HEK293 (cell line): Measurements from ENCODE around the gene NAPB.

Experiments used
- GLIS1 ChIP-seq: fragments of 450-650 bp; formaldehyde crosslinking; IDR thresholded peaks from 2 replicates; pipeline ENCODE4 v1.5.1; 2016; ENCODE audit warnings: missing biosample characterization, missing genetic modification characterization
- IKZF3 ChIP-seq: fragments of 450-650 bp; IDR thresholded peaks from 2 replicates; pipeline ENCODE4 v1.5.0; 2018; ENCODE audit warnings: missing biosample characterization, mild to moderate bottlenecking, missing genetic modification characterization, moderate library complexity
- OSR2 ChIP-seq: fragments of 450-650 bp; formaldehyde crosslinking; IDR thresholded peaks from 2 replicates; pipeline ENCODE4 v1.5.1; 2016; ENCODE audit warnings: missing biosample characterization, missing genetic modification characterization
- YY2 ChIP-seq: fragments of 450-650 bp; formaldehyde crosslinking; IDR thresholded peaks from 2 replicates; pipeline ENCODE4 v1.5.1; 2016; ENCODE audit warnings: missing biosample characterization, missing genetic modification characterization
- ZFP3 ChIP-seq: fragments of 450-650 bp; formaldehyde crosslinking; IDR thresholded peaks from 2 replicates; pipeline ENCODE4 v1.5.1; 2016; ENCODE audit warnings: low read depth, missing biosample characterization, missing genetic modification characterization
- ZNF138 ChIP-seq: fragments of 450-650 bp; formaldehyde crosslinking; IDR thresholded peaks from 2 replicates; pipeline ENCODE4 v1.5.1; 2016; ENCODE audit warnings: missing biosample characterization, missing genetic modification characterization, borderline replicate concordance
- ZNF155 ChIP-seq: fragments of 450-650 bp; formaldehyde crosslinking; IDR thresholded peaks from 2 replicates; pipeline ENCODE4 v1.5.1; 2016; ENCODE audit warnings: missing biosample characterization, missing genetic modification characterization
- ZNF302 ChIP-seq: fragments of 450-650 bp; formaldehyde crosslinking; IDR thresholded peaks from 2 replicates; pipeline ENCODE4 v1.5.1; 2016; ENCODE audit warnings: missing biosample characterization, missing genetic modification characterization, low read depth
- ZNF37A ChIP-seq: fragments of 450-650 bp; IDR thresholded peaks from 2 replicates; pipeline ENCODE4 v1.5.1; 2018; ENCODE audit warnings: missing biosample characterization, missing genetic modification characterization
- ZNF391 ChIP-seq: fragments of 450-650 bp; formaldehyde crosslinking; IDR thresholded peaks from 2 replicates; pipeline ENCODE4 v1.5.1; 2016; ENCODE audit warnings: low read depth, missing biosample characterization, missing genetic modification characterization, borderline replicate concordance
- ZNF416 ChIP-seq: fragments of 450-650 bp; formaldehyde crosslinking; IDR thresholded peaks from 2 replicates; pipeline ENCODE4 v1.5.1; 2016; ENCODE audit warnings: missing biosample characterization, missing genetic modification characterization
- ZNF514 ChIP-seq: fragments of 450-650 bp; formaldehyde crosslinking; IDR thresholded peaks from 2 replicates; pipeline ENCODE4 v1.5.1; 2016; ENCODE audit warnings: missing biosample characterization, missing genetic modification characterization
- ZNF529 ChIP-seq: fragments of 450-650 bp; formaldehyde crosslinking; IDR thresholded peaks from 2 replicates; pipeline ENCODE4 v1.5.1; 2017; ENCODE audit warnings: missing genetic modification characterization, missing biosample characterization; ENCODE audit not compliant: insufficient replicate concordance
- TF ChIP-seq, protein P1 (sequence below): fragments of 450-650 bp; formaldehyde crosslinking; IDR thresholded peaks from 2 replicates; pipeline ENCODE4 v1.5.1; 2016; ENCODE audit warnings: missing biosample characterization, missing genetic modification characterization
- TF ChIP-seq, protein P2 (sequence below): fragments of 450-650 bp; formaldehyde crosslinking; IDR thresholded peaks from 2 replicates; pipeline ENCODE4 v1.5.1; 2016; ENCODE audit warnings: missing biosample characterization, missing genetic modification characterization
- TF ChIP-seq, protein P3 (sequence below): fragments of 450-650 bp; formaldehyde crosslinking; conservative IDR thresholded peaks from 2 replicates; pipeline ENCODE4 v1.5.1; 2016; ENCODE audit warnings: low read depth, missing biosample characterization, missing genetic modification characterization
- TF ChIP-seq, protein P4 (sequence below): IDR thresholded peaks from 2 replicates; pipeline ENCODE4 v1.6.1; 2011; ENCODE audit warnings: mild to moderate bottlenecking, low read depth, low read length, borderline replicate concordance

Gene NAPB

DNA sequence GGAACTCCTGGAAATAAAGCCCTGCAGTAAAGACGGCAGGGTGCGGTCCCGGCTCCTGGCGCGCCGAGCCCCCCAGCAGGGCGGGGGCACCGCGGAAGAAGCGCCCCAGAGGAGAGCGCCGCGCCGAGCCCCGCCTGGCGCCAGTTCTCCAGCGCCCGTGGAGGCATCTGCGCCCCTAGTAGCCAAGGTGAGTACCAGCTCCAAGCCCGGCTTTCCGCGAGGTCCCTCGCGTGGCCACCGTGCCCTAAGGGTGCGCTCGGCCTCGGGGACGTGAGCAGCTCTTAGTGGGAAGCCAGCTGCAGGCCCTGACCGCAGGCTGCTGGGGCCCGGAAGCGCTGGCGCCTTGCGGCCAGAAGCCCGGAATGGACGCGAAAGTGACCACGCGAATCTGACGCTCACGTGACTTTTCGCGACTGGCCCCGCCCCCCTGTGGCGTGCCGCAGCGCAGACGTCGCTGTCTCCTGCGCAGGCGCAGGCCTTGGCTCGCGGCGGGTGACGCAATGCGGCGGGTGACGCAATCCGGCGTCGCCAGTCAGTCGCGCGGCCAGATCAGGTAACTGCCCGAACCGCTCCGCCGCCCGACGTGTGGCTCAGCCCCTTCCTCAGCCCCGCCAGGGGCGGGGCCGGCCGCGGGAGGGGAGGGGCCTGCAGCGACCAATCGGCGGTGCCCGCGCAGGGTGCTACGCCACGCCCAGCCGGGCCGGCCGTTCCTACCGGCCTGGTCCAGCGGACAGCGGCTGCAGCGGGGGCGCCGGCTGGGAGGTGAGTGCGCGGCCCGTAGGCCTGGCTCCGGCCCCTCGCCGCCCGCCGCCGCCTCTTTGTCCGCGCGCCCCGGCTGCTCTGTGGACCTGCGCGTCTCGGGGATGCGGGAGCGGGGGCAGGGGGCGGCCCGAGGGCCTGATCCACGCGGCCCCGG is 59.6 kb downstream of the NAPB start, which contains the start of gene GZF1 (continued):
- TF ChIP-seq, protein P1, sequence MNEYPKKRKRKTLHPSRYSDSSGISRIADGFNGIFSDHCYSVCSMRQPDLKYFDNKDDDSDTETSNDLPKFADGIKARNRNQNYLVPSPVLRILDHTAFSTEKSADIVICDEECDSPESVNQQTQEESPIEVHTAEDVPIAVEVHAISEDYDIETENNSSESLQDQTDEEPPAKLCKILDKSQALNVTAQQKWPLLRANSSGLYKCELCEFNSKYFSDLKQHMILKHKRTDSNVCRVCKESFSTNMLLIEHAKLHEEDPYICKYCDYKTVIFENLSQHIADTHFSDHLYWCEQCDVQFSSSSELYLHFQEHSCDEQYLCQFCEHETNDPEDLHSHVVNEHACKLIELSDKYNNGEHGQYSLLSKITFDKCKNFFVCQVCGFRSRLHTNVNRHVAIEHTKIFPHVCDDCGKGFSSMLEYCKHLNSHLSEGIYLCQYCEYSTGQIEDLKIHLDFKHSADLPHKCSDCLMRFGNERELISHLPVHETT (tag by site-specific recombination) = no peak
- TF ChIP-seq IKZF3 (tag by site-specific recombination) = no peak
- TF ChIP-seq ZNF391 (tag by site-specific recombination) = peak; percentile 23; the same call in 1 of the 2 replicates
- no peak for TF ChIP-seq ZNF529 (tag by site-specific recombination)
- TF ChIP-seq ZNF138 (tag by site-specific recombination) = no peak
- TF ChIP-seq ZNF37A (tag by site-specific recombination) = no peak
- peak; percentile 73; the same call in 1 of the 2 replicates for TF ChIP-seq OSR2 (tag by site-specific recombination)
- TF ChIP-seq ZNF155 = no peak
- TF ChIP-seq, protein P2, sequence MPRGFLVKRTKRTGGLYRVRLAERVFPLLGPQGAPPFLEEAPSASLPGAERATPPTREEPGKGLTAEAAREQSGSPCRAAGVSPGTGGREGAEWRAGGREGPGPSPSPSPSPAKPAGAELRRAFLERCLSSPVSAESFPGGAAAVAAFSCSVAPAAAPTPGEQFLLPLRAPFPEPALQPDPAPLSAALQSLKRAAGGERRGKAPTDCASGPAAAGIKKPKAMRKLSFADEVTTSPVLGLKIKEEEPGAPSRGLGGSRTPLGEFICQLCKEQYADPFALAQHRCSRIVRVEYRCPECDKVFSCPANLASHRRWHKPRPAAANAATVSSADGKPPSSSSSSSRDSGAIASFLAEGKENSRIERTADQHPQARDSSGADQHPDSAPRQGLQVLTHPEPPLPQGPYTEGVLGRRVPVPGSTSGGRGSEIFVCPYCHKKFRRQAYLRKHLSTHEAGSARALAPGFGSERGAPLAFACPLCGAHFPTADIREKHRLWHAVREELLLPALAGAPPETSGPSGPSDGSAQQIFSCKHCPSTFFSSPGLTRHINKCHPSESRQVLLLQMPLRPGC = peak; percentile 79
- peak; percentile 66; the same call in 1 of the 2 replicates for TF ChIP-seq GLIS1 (tag by site-specific recombination)
- no peak for TF ChIP-seq ZNF302 (tag by site-specific recombination)
- no peak for TF ChIP-seq ZNF514 (tag by site-specific recombination)
- TF ChIP-seq YY2 (tag by site-specific recombination) = no peak
- TF ChIP-seq, protein P3, sequence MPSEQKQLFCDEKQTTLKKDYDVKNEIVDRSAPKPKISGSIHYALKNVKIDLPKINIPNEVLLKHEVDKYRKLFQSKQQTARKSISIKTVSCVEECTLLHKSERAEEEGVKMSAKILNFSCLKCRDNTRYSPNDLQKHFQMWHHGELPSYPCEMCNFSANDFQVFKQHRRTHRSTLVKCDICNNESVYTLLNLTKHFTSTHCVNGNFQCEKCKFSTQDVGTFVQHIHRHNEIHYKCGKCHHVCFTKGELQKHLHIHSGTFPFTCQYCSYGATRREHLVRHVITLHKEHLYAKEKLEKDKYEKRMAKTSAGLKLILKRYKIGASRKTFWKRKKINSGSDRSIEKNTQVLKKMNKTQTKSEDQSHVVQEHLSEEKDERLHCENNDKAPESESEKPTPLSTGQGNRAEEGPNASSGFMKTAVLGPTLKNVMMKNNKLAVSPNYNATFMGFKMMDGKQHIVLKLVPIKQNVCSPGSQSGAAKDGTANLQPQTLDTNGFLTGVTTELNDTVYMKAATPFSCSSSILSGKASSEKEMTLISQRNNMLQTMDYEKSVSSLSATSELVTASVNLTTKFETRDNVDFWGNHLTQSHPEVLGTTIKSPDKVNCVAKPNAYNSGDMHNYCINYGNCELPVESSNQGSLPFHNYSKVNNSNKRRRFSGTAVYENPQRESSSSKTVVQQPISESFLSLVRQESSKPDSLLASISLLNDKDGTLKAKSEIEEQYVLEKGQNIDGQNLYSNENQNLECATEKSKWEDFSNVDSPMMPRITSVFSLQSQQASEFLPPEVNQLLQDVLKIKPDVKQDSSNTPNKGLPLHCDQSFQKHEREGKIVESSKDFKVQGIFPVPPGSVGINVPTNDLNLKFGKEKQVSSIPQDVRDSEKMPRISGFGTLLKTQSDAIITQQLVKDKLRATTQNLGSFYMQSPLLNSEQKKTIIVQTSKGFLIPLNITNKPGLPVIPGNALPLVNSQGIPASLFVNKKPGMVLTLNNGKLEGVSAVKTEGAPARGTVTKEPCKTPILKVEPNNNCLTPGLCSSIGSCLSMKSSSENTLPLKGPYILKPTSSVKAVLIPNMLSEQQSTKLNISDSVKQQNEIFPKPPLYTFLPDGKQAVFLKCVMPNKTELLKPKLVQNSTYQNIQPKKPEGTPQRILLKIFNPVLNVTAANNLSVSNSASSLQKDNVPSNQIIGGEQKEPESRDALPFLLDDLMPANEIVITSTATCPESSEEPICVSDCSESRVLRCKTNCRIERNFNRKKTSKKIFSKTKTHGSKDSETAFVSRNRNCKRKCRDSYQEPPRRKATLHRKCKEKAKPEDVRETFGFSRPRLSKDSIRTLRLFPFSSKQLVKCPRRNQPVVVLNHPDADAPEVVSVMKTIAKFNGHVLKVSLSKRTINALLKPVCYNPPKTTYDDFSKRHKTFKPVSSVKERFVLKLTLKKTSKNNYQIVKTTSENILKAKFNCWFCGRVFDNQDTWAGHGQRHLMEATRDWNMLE (tag by site-specific recombination) = no peak; the same call in 1 of the 2 replicates
- TF ChIP-seq, protein P4, sequence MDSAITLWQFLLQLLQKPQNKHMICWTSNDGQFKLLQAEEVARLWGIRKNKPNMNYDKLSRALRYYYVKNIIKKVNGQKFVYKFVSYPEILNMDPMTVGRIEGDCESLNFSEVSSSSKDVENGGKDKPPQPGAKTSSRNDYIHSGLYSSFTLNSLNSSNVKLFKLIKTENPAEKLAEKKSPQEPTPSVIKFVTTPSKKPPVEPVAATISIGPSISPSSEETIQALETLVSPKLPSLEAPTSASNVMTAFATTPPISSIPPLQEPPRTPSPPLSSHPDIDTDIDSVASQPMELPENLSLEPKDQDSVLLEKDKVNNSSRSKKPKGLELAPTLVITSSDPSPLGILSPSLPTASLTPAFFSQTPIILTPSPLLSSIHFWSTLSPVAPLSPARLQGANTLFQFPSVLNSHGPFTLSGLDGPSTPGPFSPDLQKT = no peak
- TF ChIP-seq ZNF416 (tag by site-specific recombination) = no peak
- TF ChIP-seq ZFP3 (tag by site-specific recombination) = no peak
